Cardiac muscle cell (in vitro differentiated cells and primary cell): ENCODE results near the gene AP3M1. TPM values are rescaled to one million over a fixed set of nuclear protein-coding genes. Genes with fewer than 3 reads are reported as not detected.

Experiments
- DNase-seq, 2 donors: peaks; one replicate each; pipeline versions ENCODE4 v3.0.0 to v3.0.0-alpha.2; 2010 to 2017; ENCODE audit warnings: low read depth in 1 of 2, low spot score in 1 of 2
- H3K27ac ChIP-seq: fragments of 200-600 bp; sonication (generic); 2 replicates; pipeline ENCODE4 v1.5.1; 2016
- H3K27me3 ChIP-seq: fragments of 200-600 bp; sonication (generic); 2 replicates; pipeline ENCODE4 v1.6.0; 2016; ENCODE audit warnings: control low read depth
- H3K36me3 ChIP-seq: fragments of 200-600 bp; sonication (generic); 2 replicates; pipeline ENCODE4 v1.5.1; 2016; ENCODE audit warnings: control low read depth
- H3K4me1 ChIP-seq: fragments of 200-600 bp; sonication (generic); 2 replicates; pipeline ENCODE4 v1.8.1; 2017; ENCODE audit warnings: low read depth, mild to moderate bottlenecking, mixed run types
- H3K4me3 ChIP-seq: fragments of 200-600 bp; sonication (generic); 2 replicates; pipeline ENCODE4 v1.5.1; 2016; ENCODE audit warnings: mild to moderate bottlenecking
- H3K9me3 ChIP-seq: fragments of 200-600 bp; sonication (generic); 2 replicates; pipeline ENCODE4 v1.5.1; 2017; ENCODE audit warnings: low read depth, mild to moderate bottlenecking, control low read depth
- CTCF ChIP-seq: IDR thresholded peaks from 2 replicates; pipeline ENCODE4 v1.5.1; 2012; ENCODE audit warnings: low read depth, mild to moderate bottlenecking, low read length
- polyA plus RNA-seq: library from polyadenylated mRNA; unstranded; fragments of >200 nt; fragmentation: Nextera tagmentation; extraction: Ambion mirVana; gene quantifications from 2 replicates; pipeline ENCODE4 v1.2.1, GENCODE V29; 2016
- total RNA-seq: library from RNA; depleted of rRNA; stranded (reverse); fragments of >200 nt; gene quantifications from 2 replicates; pipeline ENCODE4 v1.2.3, GENCODE V29; 2016

Gene AP3M1
- total and polyA plus RNA-seq, 2 experiments from 2014 or later: 21.8 to 43.8 TPM

GRCh38 chr10:74118804-74119203 lies 31.8 kb downstream of the AP3M1 start:
- Histone ChIP-seq H3K4me3 (no peak overlapping the region), H3K27ac (peak overlapping the region; percentile 48), H3K4me1 (no peaks in the 10 kb centered on the region), H3K36me3 (peaks cover 72% of the 10 kb centered on the region), H3K9me3 (no peaks in the 10 kb centered on the region), H3K27me3 (no peaks in the 10 kb centered on the region)
- no peak for DNase-seq
- no peak for TF ChIP-seq CTCF

GRCh38 chr10:74117738-74118137 lies 32.9 kb downstream of the AP3M1 start:
- no peak for DNase-seq
- Histone ChIP-seq H3K9me3 (no peaks in the 10 kb centered on the region), H3K36me3 (peaks cover 61% of the 10 kb centered on the region), H3K4me1 (no peaks in the 10 kb centered on the region), H3K4me3 (no peak overlapping the region), H3K27me3 (no peaks in the 10 kb centered on the region), H3K27ac (peak overlapping the region; percentile 6)
- no peak for TF ChIP-seq CTCF

- Histone ChIP-seq H3K36me3 (peaks cover 80% of the 10 kb centered on the region), H3K27ac (peak overlapping the region; percentile 40), H3K9me3 (no peaks in the 10 kb centered on the region), H3K4me3 (no peak overlapping the region), H3K4me1 (no peaks in the 10 kb centered on the region), H3K27me3 (no peaks in the 10 kb centered on the region)
- no peak for TF ChIP-seq CTCF
- DNase-seq: no peak
Measured at GRCh38 chr10:74114041-74114448, 36.6 kb downstream of the AP3M1 start.

GRCh38 chr10:74113546-74113945 lies 37.1 kb downstream of the AP3M1 start:
- Histone ChIP-seq H3K4me1 (no peaks in the 10 kb centered on the region), H3K4me3 (no peak overlapping the region), H3K27ac (peak overlapping the region; percentile 40), H3K27me3 (no peaks in the 10 kb centered on the region), H3K36me3 (peaks cover 80% of the 10 kb centered on the region), H3K9me3 (no peaks in the 10 kb centered on the region)
- TF ChIP-seq CTCF: no peak
- DNase-seq: peak in 1 of 2 donors; percentile 38

- no peak for TF ChIP-seq CTCF
- Histone ChIP-seq H3K9me3 (no peaks in the 10 kb centered on the region), H3K4me1 (no peaks in the 10 kb centered on the region), H3K36me3 (peaks cover 78% of the 10 kb centered on the region), H3K27ac (no peak overlapping the region), H3K27me3 (no peaks in the 10 kb centered on the region), H3K4me3 (no peak overlapping the region)
- DNase-seq: no peak
Measured at GRCh38 chr10:74111799-74112198, 38.8 kb downstream of the AP3M1 start.

- Histone ChIP-seq H3K4me3 (no peak overlapping the region), H3K4me1 (no peaks in the 10 kb centered on the region), H3K27ac (no peak overlapping the region), H3K36me3 (peaks cover 78% of the 10 kb centered on the region), H3K27me3 (no peaks in the 10 kb centered on the region), H3K9me3 (no peaks in the 10 kb centered on the region)
- TF ChIP-seq CTCF: no peak
- no peak for DNase-seq
Measured at GRCh38 chr10:74110120-74110519, 40.5 kb downstream of the AP3M1 start.
